IMR-90 (cell line): ENCODE results near the gene RMND1. TPM values are rescaled to one million over a fixed set of nuclear protein-coding genes. Genes with fewer than 3 reads are reported as not detected.

ENCODE experiments used
- ATAC-seq: fragments of 200-7000 bp; cut with Tn5 transposase; 2 replicates; pipeline ENCODE4 v1.9.1; 2020; ENCODE audit warnings: low read depth, mild to moderate bottlenecking, moderate library complexity
- BruUV-seq: library from RNA; stranded (reverse); fragments of 400-500 nt; replicated peaks from 2 replicates; lab custom pipeline; 2021; lab: Mats Ljungman, UMichigan
- CTCF ChIA-PET: fragments of 300-600 bp; formaldehyde crosslinking; extraction: SDS; loops from one replicate; lab custom pipeline; 2021; ENCODE audit warnings: antibody characterized with exemption; lab: Yijun Ruan, JAX
- POLR2A ChIA-PET: fragments of 300-600 bp; sonication (Branson Sonifier 250); formaldehyde crosslinking; loops from one replicate; lab custom pipeline; 2022; ENCODE audit warnings: antibody characterized with exemption; ENCODE audit not compliant: unreplicated experiment; lab: Charles Lee
- DNase-seq: peaks from one replicate; pipeline ENCODE4 v3.0.0; 2013
- H2AFZ ChIP-seq: replicated peaks from 2 replicates; pipeline ENCODE3; 2013; ENCODE audit warnings: low read length, mild to moderate bottlenecking; ENCODE audit not compliant: poor library complexity
- H2AK5ac ChIP-seq: 2 replicates; pipeline ENCODE4 v1.6.1; 2013; ENCODE audit warnings: low read depth, low read length, inconsistent platforms
- H2AK9ac ChIP-seq: replicated peaks from 2 replicates; pipeline ENCODE3; 2013; ENCODE audit warnings: mild to moderate bottlenecking, low read depth, low read length, moderate library complexity; ENCODE audit not compliant: poor library complexity
- H2BK120ac ChIP-seq: 2 replicates; pipeline ENCODE4 v1.6.1; 2013; ENCODE audit warnings: low read depth, low read length, inconsistent platforms
- H2BK15ac ChIP-seq: 3 replicates; pipeline ENCODE4 v1.6.1; 2013; ENCODE audit warnings: low read depth, low read length, inconsistent platforms
- H2BK20ac ChIP-seq: 2 replicates; pipeline ENCODE4 v1.6.1; 2013; ENCODE audit warnings: low read depth, mild to moderate bottlenecking, inconsistent platforms, low read length, moderate library complexity
- H2BK5ac ChIP-seq: 2 replicates; pipeline ENCODE4 v1.6.1; 2013; ENCODE audit warnings: mild to moderate bottlenecking, low read depth, low read length, inconsistent platforms; ENCODE audit not compliant: poor library complexity, severe bottlenecking
- H3K14ac ChIP-seq: replicated peaks from 2 replicates; pipeline ENCODE4 v1.6.1; 2013; ENCODE audit warnings: low read depth, low read length, inconsistent platforms
- H3K18ac ChIP-seq: 2 replicates; pipeline ENCODE4 v1.6.1; 2013; ENCODE audit warnings: low read depth, low read length, control low read depth
- H3K23ac ChIP-seq: 2 replicates; pipeline ENCODE4 v1.6.1; 2013; ENCODE audit warnings: low read depth, low read length, inconsistent platforms
- H3K27ac ChIP-seq: 2 replicates; pipeline ENCODE4 v1.5.1; 2013; ENCODE audit warnings: mild to moderate bottlenecking, control low read depth, low read length; ENCODE audit not compliant: insufficient read depth
- H3K27me3 ChIP-seq: 2 replicates; pipeline ENCODE4 v1.6.1; 2013; ENCODE audit warnings: low read length; ENCODE audit not compliant: control insufficient read depth, insufficient read depth
- H3K36me3 ChIP-seq: 2 replicates; pipeline ENCODE4 v1.6.1; 2013; ENCODE audit warnings: low read length, mixed read lengths; ENCODE audit not compliant: control insufficient read depth, insufficient read depth
- H3K4ac ChIP-seq: 2 replicates; pipeline ENCODE4 v1.6.1; 2013; ENCODE audit warnings: low read depth, low read length, inconsistent platforms
- H3K4me1 ChIP-seq: 2 replicates; pipeline ENCODE4 v1.6.1; 2013; ENCODE audit warnings: low read length, mixed read lengths; ENCODE audit not compliant: control insufficient read depth, insufficient read depth
- H3K4me2 ChIP-seq: 2 replicates; pipeline ENCODE4 v1.6.1; 2013; ENCODE audit warnings: low read depth, mild to moderate bottlenecking, control low read depth, low read length, moderate library complexity
- H3K4me3 ChIP-seq: 2 replicates; pipeline ENCODE4 v1.5.1; 2013; ENCODE audit warnings: low read depth, mild to moderate bottlenecking, control low read depth, low read length, moderate library complexity; ENCODE audit not compliant: insufficient read depth
- H3K56ac ChIP-seq: 2 replicates; pipeline ENCODE4 v1.6.1; 2013; ENCODE audit warnings: low read length, inconsistent platforms; ENCODE audit not compliant: insufficient read depth; ENCODE audit errors: extremely low read depth
- H3K79me1 ChIP-seq, 2 experiments: 2 replicates each; pipeline ENCODE4 v1.6.1; 2013; ENCODE audit warnings: low read length in 2 of 2, inconsistent platforms in 1 of 2, low read depth in 1 of 2
- H3K9ac ChIP-seq: 2 replicates; pipeline ENCODE4 v1.6.1; 2013; ENCODE audit warnings: low read depth, low read length, control low read depth
- H3K9me1 ChIP-seq: 2 replicates; pipeline ENCODE4 v1.6.1; 2013; ENCODE audit warnings: low read length, inconsistent platforms; ENCODE audit not compliant: insufficient read depth
- H3K9me3 ChIP-seq: 2 replicates; pipeline ENCODE4 v1.6.1; 2013; ENCODE audit warnings: low read length; ENCODE audit not compliant: control insufficient read depth, insufficient read depth
- H4K20me1 ChIP-seq: 2 replicates; pipeline ENCODE4 v1.6.1; 2013; ENCODE audit warnings: low read length, inconsistent platforms; ENCODE audit not compliant: insufficient read depth
- H4K5ac ChIP-seq: 2 replicates; pipeline ENCODE4 v1.6.1; 2013; ENCODE audit warnings: mild to moderate bottlenecking, low read depth, low read length, control low read depth
- H4K8ac ChIP-seq, 2 experiments: 2 replicates each; pipeline ENCODE4 v1.6.1; 2013; ENCODE audit warnings: low read depth in 2 of 2, low read length in 2 of 2, control low read depth in 1 of 2, inconsistent platforms in 1 of 2
- H4K91ac ChIP-seq: 2 replicates; pipeline ENCODE4 v1.6.1; 2013; ENCODE audit warnings: low read depth, low read length, inconsistent platforms; ENCODE audit not compliant: insufficient read depth
- CHD1 ChIP-seq: IDR thresholded peaks from 2 replicates; pipeline ENCODE4 v1.6.1; 2012; ENCODE audit warnings: low read depth, low read length, improper control_type of control experiment
- CTCF ChIP-seq: conservative IDR thresholded peaks from 2 replicates; pipeline ENCODE4 v1.5.1; 2012; ENCODE audit warnings: mild to moderate bottlenecking, low read depth, low read length, improper control_type of control experiment
- ELK1 ChIP-seq: fragments of 150-350 bp; IDR thresholded peaks from 2 replicates; pipeline ENCODE4 v1.6.1; 2016; ENCODE audit warnings: low read depth, mild to moderate bottlenecking, low read length, moderate library complexity, borderline replicate concordance
- NFE2L2 ChIP-seq: fragments of 150-350 bp; IDR thresholded peaks from 2 replicates; pipeline ENCODE4 v1.6.1; 2016; ENCODE audit warnings: low read depth, mild to moderate bottlenecking, low read length
- USF2 ChIP-seq: fragments of 150-350 bp; IDR thresholded peaks from 2 replicates; pipeline ENCODE4 v1.6.1; 2017; ENCODE audit warnings: mild to moderate bottlenecking, antibody characterized with exemption, low read length, low read depth
- WGBS, 2 experiments: methylation state at CpG; one replicate each; pipeline versions ENCODE4 v1.1.5 to v1.1.7; 2013; ENCODE audit warnings: missing lambda C conversion rate in 2 of 2; ENCODE audit not compliant: insufficient read length in 1 of 2; ENCODE audit errors: extremely low coverage in 2 of 2; 5-methylcytosine and 5-hydroxymethylcytosine counted together
- dilution Hi-C: fragments of 300-500 bp; cut with HindIII; formaldehyde crosslinking; loops from one replicate; pipeline ENCODE4 v1.14.3; 2018; ENCODE audit warnings: low sequenced_read_pairs; ENCODE audit not compliant: unreplicated experiment
- in situ Hi-C: fragments of 300-500 bp; cut with MboI; formaldehyde crosslinking; loops from 3 replicates; pipeline ENCODE4 v1.14.3; 2019; ENCODE audit warnings: low sequenced_read_pairs, inconsistent platforms, mixed read lengths
- intact Hi-C: fragments of 100-400 bp; cut with micrococcal nuclease; formaldehyde crosslinking; loops from 2 replicates; pipeline ENCODE4 v1.10.0; 2022
- polyA plus RNA-seq, 3 experiments: library from polyadenylated mRNA; depleted of rRNA; stranded (reverse); fragments of >200 nt; gene quantifications; 2 replicates each; pipeline ENCODE4 v1.2.3, GENCODE V29; 2012; ENCODE audit warnings: low replicate concordance in 1 of 3
- total RNA-seq: library from RNA; depleted of rRNA; stranded (reverse); fragments of >200 nt; gene quantifications from 2 replicates; pipeline ENCODE4 v1.2.3, GENCODE V29; 2012

The RMND1 gene
- total and polyA plus RNA-seq, 2 of the 4 experiments (the other 2 are of a cell fraction): 13.1 to 24.6 TPM

GRCh38 chr6:151430886-151431285, 21.0 kb downstream of the RMND1 start:
- in situ Hi-C loops: loop anchor here (25.0 kb wide), 1 partner anchor 706 kb away; no protein-coding TSS in a partner anchor
- ChIA-PET POLR2A (no interaction called here), CTCF (no interaction called here)
- 89% methylated on average over 2 of the region's 3 CpGs; no CpG with 5 or more reads in 1 of the 2 experiments for WGBS, 2 experiments
- Histone ChIP-seq H3K9ac (no peak overlapping the region), H2BK5ac (no peak overlapping the region), H4K8ac (no peak overlapping the region), H3K4me2 (no peak overlapping the region), H2BK15ac (no peak overlapping the region), H3K23ac (no peak overlapping the region), H3K14ac (no peak overlapping the region), H2AFZ (no peak overlapping the region), H2AK5ac (no peak overlapping the region), H3K56ac (no peak overlapping the region), H3K79me1 (peaks cover 3 to 8% of the 10 kb centered on the region in 2 experiments), H4K5ac (no peak overlapping the region), H3K18ac (no peak overlapping the region), H2AK9ac (no peak overlapping the region), H3K4me3 (no peak overlapping the region), H2BK120ac (no peak overlapping the region), H3K27me3 (no peaks in the 10 kb centered on the region), H3K9me1 (no peaks in the 10 kb centered on the region), H3K36me3 (peaks cover 30% of the 10 kb centered on the region), H3K4ac (no peak overlapping the region), H3K4me1 (no peaks in the 10 kb centered on the region), H4K20me1 (no peaks in the 10 kb centered on the region), H2BK20ac (no peak overlapping the region), H3K9me3 (no peaks in the 10 kb centered on the region), H4K91ac (no peak overlapping the region), H3K27ac (no peak overlapping the region)
- dilution Hi-C loops: no loop called here
- TF ChIP-seq USF2 (no peak), CHD1 (no peak), NFE2L2 (no peak), CTCF (0 out of 2 replicates have a peak, but pooled peaks have one; percentile 6), ELK1 (no peak)
- ATAC-seq (no peak), DNase-seq (no peak)
- no TSS peak for BruUV-seq
- intact Hi-C loops: no loop called here
